NCI-H2029 (cell line): Measurements from ENCODE around the gene TNFSF8.

Experiments used
- DNase-seq: peaks from one replicate; lab custom pipeline; 2025; lab: John Stamatoyannopoulos, UW

The TNFSF8 gene

GRCh38 chr9:114869378-114869777 lies 61.0 kb downstream of the TNFSF8 start:
- DNase-seq, result no peak

GRCh38 chr9:114867327-114867726 lies 63.1 kb downstream of the TNFSF8 start:
- DNase-seq, result no peak

GRCh38 chr9:114864471-114864870 lies 65.9 kb downstream of the TNFSF8 start:
- DNase-seq, result no peak

- peak; percentile 6 for DNase-seq
Observed at GRCh38 chr9:114861922-114862605, 68.3 kb downstream of the TNFSF8 start.

- no peak for DNase-seq
Observed at GRCh38 chr9:114861273-114861672, 69.1 kb downstream of the TNFSF8 start.

- DNase-seq, result no peak
Observed at GRCh38 chr9:114860187-114860586, 70.2 kb downstream of the TNFSF8 start.

- DNase-seq, result no peak
Observed at GRCh38 chr9:114856942-114857315, 73.5 kb downstream of the TNFSF8 start.

GRCh38 chr9:114856215-114856941 lies 74.0 kb downstream of the TNFSF8 start:
- no peak for DNase-seq

- DNase-seq, result no peak
Observed at GRCh38 chr9:114855488-114855887, 74.9 kb downstream of the TNFSF8 start.

- DNase-seq, result no peak
Observed at GRCh38 chr9:114854736-114855355, 75.5 kb downstream of the TNFSF8 start.

GRCh38 chr9:114853071-114853855 lies 77.1 kb downstream of the TNFSF8 start:
- no peak for DNase-seq

- DNase-seq, result no peak
Observed at GRCh38 chr9:114852050-114852594, 78.3 kb downstream of the TNFSF8 start.

GRCh38 chr9:114851306-114851705 lies 79.1 kb downstream of the TNFSF8 start:
- no peak for DNase-seq
